ENCODE measurements around the gene NAE1.

GRCh38 chr16:66878067-66878466 lies 47.3 kb upstream of the NAE1 start:
- TF ChIP-seq CTCF (IDR thresholded peaks at IDR 0.05 in 2 of 3, conservative IDR thresholded peaks at IDR 0.05 in 1 of 3; ENCODE audit: borderline replicate concordance in 1 of 3, insufficient read depth in 1 of 3, low read depth in 2 of 3, low read length in 2 of 3), result no peak
- no peak for TF ChIP-seq RAD21 (IDR thresholded peaks at IDR 0.05; ENCODE audit: low read depth)
- TF ChIP-seq POLR2A (IDR thresholded peaks at IDR 0.05; ENCODE audit: borderline replicate concordance, extremely low read depth, insufficient read depth, insufficient read length), result no peak
- no peak for TF ChIP-seq JUND (IDR thresholded peaks at IDR 0.05)
- TF ChIP-seq POLR2AphosphoS5 (IDR thresholded peaks at IDR 0.05; ENCODE audit: low read depth, low read length), result no peak
- no peak for TF ChIP-seq ZNF274 (IDR thresholded peaks at IDR 0.05; ENCODE audit: low read depth, low read length)
- no peak for TF ChIP-seq CEBPB (IDR thresholded peaks at IDR 0.05; ENCODE audit: low read depth)
- TF ChIP-seq EGR1 (IDR thresholded peaks at IDR 0.05; ENCODE audit: low read depth), result no peak
- no peak for TF ChIP-seq SIN3A (IDR thresholded peaks at IDR 0.05; ENCODE audit: low read depth)
- no peak for TF ChIP-seq ATF3 (IDR thresholded peaks at IDR 0.05)
- TF ChIP-seq SRF (IDR thresholded peaks at IDR 0.05; ENCODE audit: low read depth), result no peak
- TF ChIP-seq ELF1 (IDR thresholded peaks at IDR 0.05; ENCODE audit: borderline replicate concordance, low read depth), result no peak
- no peak for TF ChIP-seq SP1 (IDR thresholded peaks at IDR 0.05; ENCODE audit: low read depth)
- TF ChIP-seq YY1 (IDR thresholded peaks at IDR 0.05; ENCODE audit: extremely low read depth, insufficient replicate concordance, low read depth, low read length), result no peak
